DMS114 treated with DMSO at 0.1 percent for 48 hours (cell line): ENCODE data around the gene ARHGEF9.

ENCODE experiments used
- DNase-seq: peaks from one replicate; lab custom pipeline; 2025; ENCODE audit not compliant: unreplicated experiment; lab: John Stamatoyannopoulos, UW

Gene ARHGEF9

DNA sequence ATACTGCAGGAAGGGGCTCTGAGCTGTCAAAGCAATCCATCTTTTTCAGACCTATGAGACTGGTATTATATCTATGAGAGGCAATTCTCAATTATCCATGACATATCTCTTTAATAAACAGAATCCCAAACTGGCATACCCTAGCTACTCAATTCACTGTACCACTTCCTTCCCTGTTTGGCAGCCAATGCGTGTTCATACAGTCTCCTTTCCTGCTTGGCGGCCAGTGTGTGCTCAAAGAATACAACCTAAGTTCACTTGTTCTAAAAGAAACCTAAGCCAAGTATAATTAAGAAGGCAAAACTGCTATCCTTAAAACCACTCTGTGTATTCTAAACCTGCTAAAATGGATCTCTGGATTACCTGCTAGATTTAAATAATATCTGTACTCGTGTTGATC lies 38.3 kb downstream of the ARHGEF9 start:
- no peak for DNase-seq

DNA sequence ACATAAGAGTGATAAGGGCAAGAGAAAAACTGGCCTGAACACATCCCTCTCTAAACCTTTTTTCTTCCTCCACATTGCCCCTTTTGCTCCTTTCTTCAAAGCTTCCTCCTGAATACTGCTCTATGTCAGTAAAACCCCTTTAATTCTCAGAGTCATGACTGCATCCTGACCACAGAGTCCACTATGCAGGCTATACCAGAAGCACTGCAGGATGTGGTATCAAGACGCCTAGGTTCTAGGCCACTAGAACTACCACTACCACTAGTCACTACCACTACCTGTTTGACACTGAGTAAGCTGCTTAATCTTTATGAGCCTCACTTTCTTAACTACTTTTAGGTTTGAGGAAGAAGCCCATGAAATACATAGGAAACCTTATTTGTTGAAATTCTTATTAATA lies 38.7 kb downstream of the ARHGEF9 start:
- no peak for DNase-seq

DNA sequence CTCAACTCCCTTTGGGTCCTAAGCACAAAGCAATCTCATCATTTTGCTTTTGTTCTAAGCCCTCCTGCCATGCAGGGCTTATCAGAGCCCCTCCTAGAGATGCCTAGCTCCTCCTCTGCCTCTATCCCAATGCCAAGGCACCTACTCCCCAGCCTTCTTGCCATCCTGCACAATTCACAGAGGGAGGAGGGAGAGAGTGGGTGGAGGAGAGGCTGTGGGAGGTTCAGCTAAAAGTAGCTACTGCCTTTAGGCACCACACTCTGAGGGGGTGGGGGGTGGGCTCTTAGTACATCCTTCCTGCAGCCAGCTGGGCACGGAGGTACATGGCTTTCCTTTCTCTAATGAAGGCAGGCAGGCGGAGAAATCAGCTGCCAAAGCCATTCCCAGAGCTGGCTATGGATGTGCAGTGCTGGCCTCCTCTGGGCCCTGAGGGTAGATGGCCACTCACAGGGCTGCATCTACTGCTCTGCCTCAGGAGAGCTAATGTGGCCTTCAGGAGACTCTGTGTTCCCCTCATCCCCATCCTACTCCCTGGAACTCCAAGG lies 40.1 kb downstream of the ARHGEF9 start:
- DNase-seq, result no peak

DNA sequence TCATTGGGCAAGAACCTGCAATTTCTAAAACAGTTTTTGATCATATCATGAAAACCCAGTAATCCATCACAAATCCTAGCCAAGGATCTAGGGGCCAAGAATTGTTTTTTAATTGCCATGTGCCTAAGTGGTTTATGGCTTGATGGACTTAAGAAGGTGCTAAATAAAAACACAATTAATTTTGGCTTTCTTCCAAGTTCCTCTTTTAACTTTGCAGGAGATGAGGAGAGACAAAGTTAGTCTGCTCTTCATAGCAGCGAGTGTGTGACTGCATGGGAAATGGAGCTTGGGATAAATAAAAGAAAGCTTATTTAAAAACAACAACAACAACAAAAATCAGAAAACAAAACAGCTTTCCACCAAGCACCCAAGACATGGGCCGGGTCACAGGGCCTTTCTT lies 41.4 kb downstream of the ARHGEF9 start:
- DNase-seq, result no peak

- no peak for DNase-seq
Measured at GRCh38 chrX:63740382-63740781, 44.6 kb downstream of the ARHGEF9 start.

- DNase-seq, result no peak
Measured at GRCh38 chrX:63739885-63740284, 45.1 kb downstream of the ARHGEF9 start.

DNA sequence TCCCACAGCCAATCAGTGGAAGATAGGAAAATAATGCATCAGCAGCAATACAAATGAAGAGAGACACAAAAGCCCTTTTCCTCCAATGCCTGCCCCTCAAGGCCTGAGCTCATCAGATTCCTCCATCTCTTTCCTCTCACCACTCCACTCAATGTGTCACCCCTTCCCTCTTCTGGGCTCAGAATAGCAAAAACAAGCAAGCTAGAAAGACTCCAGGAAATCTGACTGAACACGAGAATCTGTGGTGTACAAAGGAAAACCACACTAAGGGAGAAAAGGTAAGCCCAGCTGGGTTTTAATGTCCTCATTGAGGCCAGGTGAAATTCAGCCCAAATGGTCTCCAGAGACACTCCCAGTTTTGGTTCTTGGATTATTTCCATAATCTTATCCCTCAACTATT lies 46.3 kb downstream of the ARHGEF9 start:
- no peak for DNase-seq

DNA sequence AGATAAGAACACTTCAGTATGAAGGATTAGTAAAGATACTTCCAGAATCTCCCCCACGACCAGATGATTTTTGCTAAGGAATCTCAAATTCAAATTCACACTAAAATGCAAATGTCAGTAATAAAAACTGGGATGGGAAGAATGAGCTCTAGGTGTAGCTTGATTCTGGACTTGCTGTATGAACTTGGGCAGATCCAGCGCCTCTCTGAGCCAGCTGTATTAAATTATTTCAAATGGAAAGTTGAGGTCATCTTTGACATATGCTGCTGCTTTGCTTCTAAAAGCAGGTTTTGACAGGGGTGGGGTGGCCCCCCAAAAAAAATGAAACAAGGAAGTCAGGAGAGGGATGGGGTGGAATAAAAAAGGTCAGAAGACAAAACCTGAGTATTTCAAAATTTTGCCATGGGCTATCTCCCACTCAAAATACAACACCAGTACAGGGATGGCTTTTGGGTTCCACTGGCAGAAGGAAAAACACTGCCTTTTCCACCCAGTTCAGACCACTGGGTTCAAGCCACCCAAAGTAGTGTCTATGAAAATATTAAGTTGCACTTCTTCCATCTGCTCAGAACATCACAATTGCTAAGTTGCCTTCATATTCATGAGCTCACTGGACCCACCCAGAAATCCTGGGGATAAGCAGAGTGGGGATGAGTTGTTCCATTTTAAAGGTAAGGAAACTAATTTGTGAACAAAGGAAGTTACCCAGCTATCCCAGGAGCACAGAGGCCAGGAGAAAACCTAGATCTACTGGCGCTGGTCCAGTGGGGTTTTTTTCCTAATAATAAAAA lies 47.7 kb downstream of the ARHGEF9 start:
- no peak for DNase-seq

- DNase-seq, result no peak
Measured at GRCh38 chrX:63735882-63736281, 49.1 kb downstream of the ARHGEF9 start.

GRCh38 chrX:63720293-63720692 lies 64.7 kb downstream of the ARHGEF9 start:
- no peak for DNase-seq

GRCh38 chrX:63719633-63720032 lies 65.4 kb downstream of the ARHGEF9 start:
- no peak for DNase-seq

GRCh38 chrX:63718010-63718694 lies 66.9 kb downstream of the ARHGEF9 start:
- DNase-seq, result no peak

- no peak for DNase-seq
Measured at GRCh38 chrX:63713526-63713925, 71.5 kb downstream of the ARHGEF9 start.

DNA sequence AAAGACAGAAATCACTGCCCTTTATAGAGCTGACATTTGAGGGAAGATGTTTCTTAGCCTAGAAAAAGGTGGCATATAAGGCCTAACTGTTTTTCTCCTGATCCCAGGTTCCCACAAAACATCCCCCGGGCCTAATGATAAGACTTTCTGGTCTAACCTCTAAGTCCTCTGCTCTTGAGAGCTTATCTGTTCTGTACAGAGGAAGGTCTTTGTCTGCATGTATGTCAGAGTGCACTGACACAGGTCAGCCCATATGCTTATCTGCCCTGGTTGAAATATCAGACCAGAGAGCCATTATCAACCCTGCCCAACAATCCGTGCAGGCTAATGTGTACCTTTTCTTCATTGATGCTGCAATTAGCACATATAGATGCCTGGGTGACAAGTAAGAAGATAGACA lies 76.2 kb downstream of the ARHGEF9 start:
- DNase-seq, result no peak

DNA sequence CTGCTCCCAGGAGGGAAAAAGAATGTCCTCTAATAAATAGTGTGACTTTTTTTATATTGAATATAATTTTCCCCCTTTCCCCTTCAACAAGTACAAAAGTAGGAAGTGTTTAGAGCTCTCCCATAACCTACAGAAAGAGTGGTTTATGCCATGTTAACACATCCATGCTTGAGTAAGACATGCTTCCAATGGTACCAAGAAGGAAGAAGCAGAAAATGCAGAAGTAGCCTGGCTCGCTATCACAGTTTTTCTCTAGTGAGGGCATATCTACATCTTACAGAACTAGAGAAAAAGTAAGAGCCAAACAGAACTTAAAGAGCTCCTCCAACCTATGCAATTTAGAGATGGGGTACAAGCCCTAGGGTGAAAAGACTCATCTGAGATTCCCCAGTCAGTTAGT lies 82.5 kb downstream of the ARHGEF9 start:
- DNase-seq, result no peak

DNA sequence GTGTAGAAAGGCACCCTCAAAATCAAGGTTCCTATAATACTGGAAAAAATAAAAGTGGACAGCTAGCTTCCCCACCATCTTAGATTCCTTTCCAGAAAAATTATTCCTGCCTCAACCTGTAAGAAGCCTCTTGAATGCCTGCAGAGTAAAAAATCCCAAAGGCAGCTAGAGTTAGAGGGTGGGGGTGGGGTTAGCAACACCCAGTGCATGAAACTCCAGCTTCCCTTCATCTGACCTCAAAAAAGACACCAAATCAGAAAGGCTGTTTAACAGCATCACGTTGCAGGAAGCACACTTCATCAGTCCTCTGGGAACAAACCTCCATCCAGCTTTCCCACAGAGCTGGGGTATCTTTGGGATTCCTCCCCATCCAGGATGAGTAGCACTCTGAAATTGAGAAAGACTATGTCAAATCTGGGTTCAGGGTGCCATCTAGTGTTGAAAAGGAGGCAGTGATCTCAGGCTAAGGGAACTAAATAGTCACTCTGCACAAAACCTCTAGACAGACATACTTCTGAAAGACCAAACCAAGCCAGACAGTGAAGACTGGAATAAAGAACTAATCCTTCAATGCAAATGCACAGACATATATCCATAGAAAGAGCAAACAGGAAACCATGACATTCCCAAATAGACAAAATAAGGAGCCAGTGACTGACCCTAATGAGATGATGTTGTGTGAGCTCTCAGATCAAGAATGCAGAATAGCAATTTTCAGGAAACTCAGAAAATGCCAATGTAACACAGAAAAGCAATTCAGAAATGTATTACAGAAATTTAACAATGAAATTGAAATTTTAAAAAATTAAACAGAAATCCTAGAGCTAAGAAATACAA lies 97.9 kb downstream of the ARHGEF9 start:
- DNase-seq, result peak; percentile 37

DNA sequence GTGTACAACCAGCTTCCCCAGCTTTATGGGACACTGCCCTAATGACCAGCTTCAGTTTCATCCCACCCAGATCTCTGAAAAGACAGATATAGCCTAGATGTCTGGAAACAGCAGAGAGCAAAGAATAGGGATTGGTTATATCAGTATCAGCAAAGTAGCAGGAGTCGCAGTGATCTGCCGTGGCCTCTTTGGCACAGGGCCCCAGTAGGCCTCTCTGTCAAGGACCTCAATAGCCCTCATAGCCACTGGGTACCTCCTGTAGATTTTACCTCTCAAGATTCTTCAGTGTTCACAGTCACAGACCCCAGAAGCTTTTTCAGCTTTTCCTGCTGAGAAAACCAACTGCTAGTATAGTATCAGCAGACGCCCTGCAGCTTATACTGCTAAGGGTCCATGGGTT lies 104.6 kb downstream of the ARHGEF9 start:
- DNase-seq, result no peak

DNA sequence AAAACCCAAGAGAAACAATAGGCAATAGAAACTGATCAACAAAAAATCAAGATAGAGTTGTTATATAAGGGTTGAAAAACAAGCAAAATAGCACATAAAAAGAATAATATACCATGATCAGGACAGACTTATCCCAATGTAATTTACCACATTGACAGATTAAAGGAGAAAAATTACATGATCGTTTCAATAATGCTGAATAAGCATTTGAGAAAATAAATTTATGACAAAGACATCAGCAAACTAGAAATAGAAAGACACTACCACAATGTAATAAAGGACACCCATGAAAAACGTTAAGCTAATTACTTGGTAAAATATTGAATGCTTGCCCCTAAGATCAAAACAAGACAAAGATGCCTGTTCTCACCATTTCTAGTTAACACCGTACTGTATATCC lies 105.6 kb downstream of the ARHGEF9 start:
- no peak for DNase-seq

- DNase-seq, result no peak
Measured at GRCh38 chrX:63675716-63676115, 109.3 kb downstream of the ARHGEF9 start.

GRCh38 chrX:63673896-63674295 lies 111.1 kb downstream of the ARHGEF9 start:
- no peak for DNase-seq

GRCh38 chrX:63664741-63665140 lies 120.3 kb downstream of the ARHGEF9 start:
- DNase-seq, result no peak

- DNase-seq, result no peak
Measured at GRCh38 chrX:63664083-63664482, 120.9 kb downstream of the ARHGEF9 start.
